SK-N-MC (cell line): ENCODE measurements around the gene FOS.

ENCODE experiments used
- FOXP2 ChIP-seq: optimal IDR thresholded peaks from 2 replicates; pipeline ENCODE3; 2011; ENCODE audit warnings: mild to moderate bottlenecking, moderate library complexity; ENCODE audit not compliant: insufficient read depth; ENCODE audit errors: extremely low read length, control extremely low read depth
- POLR2AphosphoS5 ChIP-seq: IDR thresholded peaks from 2 replicates; pipeline ENCODE4 v1.6.1; 2012; ENCODE audit warnings: mild to moderate bottlenecking, low read depth, low read length, borderline replicate concordance

DNA sequence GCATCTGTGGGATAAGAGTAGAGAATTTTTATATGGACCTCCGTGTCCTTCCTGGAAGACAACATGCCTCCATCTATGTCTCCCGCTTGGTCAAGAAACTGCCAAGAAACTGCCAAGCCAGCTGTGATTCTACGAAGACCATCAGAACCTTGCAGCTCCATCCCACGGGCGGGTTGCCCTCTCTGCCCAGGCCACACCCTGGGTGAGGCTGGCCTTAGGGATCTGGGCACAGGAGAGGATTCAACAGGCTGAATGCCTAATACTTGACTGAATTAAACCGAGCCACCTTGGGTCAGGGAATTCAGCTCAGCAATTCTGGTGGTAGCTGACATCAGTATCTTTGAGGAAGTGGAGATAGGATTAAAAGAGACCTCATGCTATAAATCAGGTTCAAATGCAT lies 37.8 kb upstream of the FOS start:
- no peak for TF ChIP-seq POLR2AphosphoS5
- no peak for TF ChIP-seq FOXP2
